M059J (cell line): ENCODE results near the gene HYAL4. TPM values are rescaled to one million over a fixed set of nuclear protein-coding genes. Genes with fewer than 3 reads are reported as not detected.

Experiments used
- DNase-seq: peaks from one replicate; pipeline ENCODE4 v3.0.0-alpha.2; 2012; ENCODE audit warnings: low read depth
- total RNA-seq: library from RNA; depleted of rRNA; stranded (reverse); fragments of >200 nt; shearing (Covaris generic); gene quantifications from 2 replicates; pipeline ENCODE4 v1.2.3, GENCODE V29; 2014; rRNA removed

The HYAL4 gene
- total RNA-seq, 1 experiment from 2014 or later = not detected

DNA sequence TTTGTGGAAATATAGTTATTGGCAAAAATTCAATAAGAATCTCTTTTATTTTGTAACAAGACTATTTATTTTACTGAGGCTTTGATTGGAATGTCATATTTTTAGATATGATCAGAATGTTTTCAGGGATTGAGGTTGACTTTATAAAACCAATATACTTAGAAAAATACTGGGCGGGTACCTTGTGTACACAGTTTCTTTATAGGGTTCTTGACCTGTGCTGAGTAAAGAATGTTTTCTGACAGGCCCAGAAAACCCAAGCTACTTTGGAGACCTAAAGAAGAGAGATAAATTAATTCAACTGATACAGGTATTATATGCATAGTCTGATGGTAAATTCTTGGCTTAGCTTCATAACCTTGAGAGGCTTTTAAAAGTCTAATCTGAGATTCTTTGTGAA, 56.1 kb downstream of the HYAL4 start:
- DNase-seq = no peak

DNA sequence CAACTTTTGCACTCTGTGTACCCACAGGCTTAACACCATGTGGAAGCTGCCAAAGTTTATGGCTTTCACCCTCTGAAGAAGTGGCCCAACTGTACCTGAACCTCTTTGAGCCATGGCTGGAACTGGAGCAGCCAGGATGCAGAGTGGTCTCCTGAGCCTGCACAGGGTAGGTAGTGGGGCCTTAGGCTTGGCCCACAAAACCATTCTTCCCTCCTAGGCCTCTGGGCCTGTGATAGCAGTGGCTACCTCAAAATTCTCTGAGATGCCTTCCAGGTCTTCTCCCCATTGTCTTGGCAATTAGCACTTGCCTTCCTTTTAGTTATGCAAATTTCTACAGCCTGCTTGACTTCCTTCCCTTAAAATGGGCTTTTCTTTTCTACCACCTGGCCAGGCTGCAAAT, 60.7 kb downstream of the HYAL4 start:
- no peak for DNase-seq

DNA sequence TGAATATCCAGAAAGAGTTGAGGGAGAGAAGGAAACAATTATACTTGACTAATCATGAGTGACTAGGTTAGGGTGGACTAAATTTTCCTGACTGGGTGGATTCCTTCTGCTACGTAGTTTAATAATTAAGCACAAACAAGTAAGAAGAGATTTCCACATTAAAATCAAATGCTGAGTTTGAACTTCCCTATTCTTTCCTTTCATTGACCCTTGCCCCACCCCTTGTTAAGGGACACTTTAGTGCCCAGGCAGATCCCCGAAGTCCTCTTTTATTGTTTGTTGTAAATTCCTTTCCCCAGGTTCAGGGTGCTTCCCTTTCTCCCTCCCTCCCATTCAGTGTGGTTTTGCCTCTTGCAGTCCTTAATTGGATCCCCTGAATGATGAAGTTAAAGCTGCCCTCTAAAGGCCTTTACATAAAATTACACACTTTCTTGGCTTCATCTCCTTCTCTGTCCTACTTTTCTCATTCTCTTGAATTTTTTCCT, 71.3 kb downstream of the HYAL4 start:
- peak; percentile 32 for DNase-seq

DNA sequence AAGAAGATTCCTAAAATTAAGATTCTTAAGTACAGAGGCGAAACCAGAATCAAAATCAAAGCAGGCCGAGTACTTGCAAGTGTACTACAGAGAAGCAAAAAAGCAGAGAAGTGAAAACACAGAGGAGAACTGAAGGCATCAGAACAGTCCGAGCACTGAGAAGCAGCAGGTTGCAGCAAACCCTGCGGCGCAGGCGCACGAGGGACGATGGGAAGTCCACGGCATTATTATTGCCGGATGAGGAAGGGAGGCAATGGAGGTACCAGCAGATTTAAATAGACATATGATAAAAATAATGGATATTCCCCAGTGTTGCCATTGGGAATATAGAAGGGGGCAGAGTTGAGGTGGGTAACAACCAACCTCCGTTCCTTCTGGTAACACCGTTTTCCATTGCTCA, 72.9 kb downstream of the HYAL4 start:
- no peak for DNase-seq

DNA sequence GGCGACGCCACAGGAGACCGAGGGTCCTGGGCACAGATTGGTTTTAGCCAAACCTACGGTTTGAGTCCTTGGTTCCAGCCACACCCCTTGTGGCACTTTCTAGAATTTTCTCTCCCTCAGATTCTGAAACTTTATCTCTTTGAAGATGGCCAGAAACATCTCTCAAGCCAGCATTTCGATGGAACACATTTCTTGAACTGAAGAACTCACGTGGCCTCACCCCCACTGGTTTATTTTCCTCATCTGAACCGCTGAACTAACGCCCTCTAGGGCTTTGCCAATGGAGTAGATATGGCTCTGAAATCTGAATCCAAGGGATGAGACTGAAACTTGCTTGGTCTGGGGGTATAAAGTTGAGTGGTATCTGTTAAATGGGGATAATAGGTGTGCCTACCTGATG, 73.3 kb downstream of the HYAL4 start:
- no peak for DNase-seq

DNA sequence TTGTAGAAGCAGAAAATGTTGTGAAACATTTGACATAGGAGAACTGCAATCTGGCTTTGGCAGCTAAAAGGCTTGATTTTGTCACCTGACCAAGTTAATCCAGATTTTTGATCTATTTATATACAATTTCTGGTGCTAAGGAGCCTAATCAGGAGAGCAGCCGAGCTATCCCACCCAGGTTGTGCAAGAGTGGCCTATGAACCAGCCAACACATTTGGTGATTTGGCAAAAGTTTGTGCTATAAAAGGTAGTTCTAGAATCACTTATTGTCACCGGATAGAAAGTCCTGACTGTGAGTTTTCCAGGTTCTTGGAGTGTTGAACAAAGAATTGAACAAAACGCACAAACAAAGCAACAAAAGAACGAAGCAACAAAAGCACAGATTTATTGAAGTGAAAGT, 78.6 kb downstream of the HYAL4 start:
- DNase-seq = no peak

DNA sequence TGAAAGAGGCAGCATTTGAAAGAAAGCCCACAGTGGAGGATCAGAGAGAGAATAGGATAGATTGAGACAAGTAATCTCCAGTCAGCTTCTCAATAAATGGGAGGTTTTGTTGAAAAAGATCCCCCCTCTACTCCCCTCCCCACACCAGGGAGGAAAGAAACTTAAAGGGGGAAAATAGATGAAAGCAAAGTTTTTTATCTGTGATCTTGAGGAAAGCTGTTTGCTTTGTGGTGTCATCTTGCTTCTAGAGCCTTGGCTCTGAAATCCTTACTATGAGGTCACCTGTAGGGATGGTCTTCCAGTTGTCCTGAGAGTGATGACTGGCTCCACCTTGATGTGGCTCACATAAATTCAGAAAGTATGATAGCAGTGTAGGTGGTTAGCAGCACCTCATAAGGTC, 80.0 kb downstream of the HYAL4 start, which contains the start of gene SPAM1:
Gene SPAM1, plus strand, starts transcription at position 301 of the 400 bp plus-strand sequence. CDS start 28,330 bp downstream, outside the sequence.
- DNase-seq = no peak

Other genes starting within 250 kb of the HYAL4 start
- gene ASB15, start 243.3 kb upstream of the HYAL4 start, total RNA-seq = not detected in 2 replicates
- not detected in 2 replicates for gene LMOD2, start 189.3 kb upstream of the HYAL4 start, total RNA-seq
- gene WASL, start 96.2 kb upstream of the HYAL4 start, total RNA-seq = 9.2 and 19.7 TPM in 2 replicates
- gene SPAM1, start 80.1 kb downstream of the HYAL4 start, total RNA-seq = not detected in 2 replicates
- not detected in 2 replicates for gene TMEM229A, start 187.9 kb downstream of the HYAL4 start, total RNA-seq